ENCODE data around the gene CUX1.
"Not testable (repeated sequence)": the region's sequence is repeated elsewhere in the genome, so short reads cannot be mapped to it uniquely, and the experiment has no call there.

CUX1 gene

GRCh38 chr7:101906291-101907240, 89.1 kb downstream of the CUX1 start:
- FAIRE-seq: no peak
- DNase-seq (ENCODE audit: extremely low spot score, insufficient read length, low read depth): no peak

DNA sequence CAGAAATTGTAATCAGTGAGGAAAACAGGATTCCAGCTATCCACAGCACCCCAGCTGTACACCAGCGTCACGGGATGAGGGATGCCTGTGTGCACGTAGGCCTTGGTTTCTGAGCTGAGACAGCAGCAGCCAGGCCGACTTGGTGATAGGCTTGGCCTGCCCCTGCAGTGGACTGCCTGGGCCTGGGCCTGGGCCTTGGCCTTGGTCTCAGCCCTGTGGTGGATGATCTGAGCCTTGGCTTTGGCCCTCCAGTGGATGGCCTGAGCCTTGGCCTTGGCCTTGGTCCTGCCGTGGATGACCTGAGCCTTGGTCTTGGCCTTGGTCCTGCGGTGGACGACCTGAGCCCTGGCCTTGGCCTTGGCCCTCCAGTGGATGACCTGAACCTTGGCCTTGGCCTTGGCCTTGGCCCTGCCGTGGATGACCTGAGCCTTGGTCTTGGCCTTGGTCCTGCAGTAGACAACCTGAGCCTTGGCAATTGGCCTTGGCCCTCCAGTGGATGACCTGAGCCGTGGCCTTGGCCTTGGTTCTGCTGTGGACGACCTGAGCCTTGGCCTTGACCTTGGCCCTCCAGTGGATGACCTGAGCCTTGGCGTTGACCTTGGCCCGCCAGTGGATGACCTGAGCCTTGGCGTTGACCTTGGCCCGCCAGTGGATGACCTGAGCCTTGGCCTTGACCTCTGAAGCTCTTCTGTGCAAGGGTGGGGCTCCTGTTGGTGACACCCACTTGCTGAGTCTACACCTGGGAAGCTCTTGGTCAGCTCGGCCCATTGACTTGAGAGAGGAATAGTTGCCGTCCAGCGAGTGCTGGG, 93.8 kb downstream of the CUX1 start:
- FAIRE-seq (no peak), DNase-seq (ENCODE audit: extremely low spot score, insufficient read length, low read depth) (no peak)

DNA sequence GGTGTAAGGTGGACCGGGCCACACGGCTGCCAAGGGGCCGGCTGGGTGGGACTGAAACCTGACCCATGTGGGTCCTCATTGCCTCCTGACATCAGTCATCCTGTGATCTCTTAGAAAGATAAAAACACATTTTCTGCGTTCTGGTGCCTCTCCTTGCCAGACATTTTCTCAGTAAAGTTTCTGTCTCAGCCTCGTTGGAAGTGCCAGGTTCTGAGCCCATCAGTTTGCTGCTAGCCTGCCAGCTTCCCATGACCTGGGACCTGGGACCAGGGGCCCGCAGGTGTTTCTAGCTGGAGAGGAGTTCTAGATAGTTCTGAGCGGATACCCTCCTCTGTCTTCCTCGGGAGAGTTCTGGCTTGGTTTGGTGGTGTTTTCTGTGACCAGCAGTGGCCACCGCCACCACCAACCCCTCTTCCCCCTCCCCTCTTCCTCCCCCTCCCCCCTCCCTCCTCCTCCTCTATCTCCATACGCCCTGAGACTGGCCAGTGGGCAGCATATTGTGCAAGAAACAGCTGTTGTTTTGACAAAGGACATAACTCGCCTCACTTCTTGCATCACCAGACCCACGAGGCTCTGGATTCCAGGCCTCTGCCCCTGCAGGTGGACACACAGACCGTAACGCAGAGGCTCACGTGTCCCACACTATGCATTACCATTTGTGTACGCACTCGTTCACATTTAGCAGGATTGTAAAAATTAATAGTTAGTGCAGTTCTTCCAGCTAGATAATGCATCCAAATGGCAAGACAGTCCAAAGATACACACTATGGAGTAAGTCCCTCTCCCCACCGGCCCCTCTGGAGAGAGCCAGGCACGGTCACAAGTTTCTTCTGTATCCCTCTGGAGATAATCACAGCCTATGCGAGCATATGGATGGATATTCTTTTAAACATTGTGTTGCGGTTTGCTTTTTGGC, 94.6 kb downstream of the CUX1 start:
- DNase-seq (ENCODE audit: extremely low spot score, insufficient read length, low read depth) (no peak), FAIRE-seq (no peak)

- DNase-seq (ENCODE audit: extremely low spot score, insufficient read length, low read depth) (no peak), FAIRE-seq (no peak)
These were observed 95.3 kb downstream of the CUX1 start for GRCh38 chr7:101912716-101913110.

DNA sequence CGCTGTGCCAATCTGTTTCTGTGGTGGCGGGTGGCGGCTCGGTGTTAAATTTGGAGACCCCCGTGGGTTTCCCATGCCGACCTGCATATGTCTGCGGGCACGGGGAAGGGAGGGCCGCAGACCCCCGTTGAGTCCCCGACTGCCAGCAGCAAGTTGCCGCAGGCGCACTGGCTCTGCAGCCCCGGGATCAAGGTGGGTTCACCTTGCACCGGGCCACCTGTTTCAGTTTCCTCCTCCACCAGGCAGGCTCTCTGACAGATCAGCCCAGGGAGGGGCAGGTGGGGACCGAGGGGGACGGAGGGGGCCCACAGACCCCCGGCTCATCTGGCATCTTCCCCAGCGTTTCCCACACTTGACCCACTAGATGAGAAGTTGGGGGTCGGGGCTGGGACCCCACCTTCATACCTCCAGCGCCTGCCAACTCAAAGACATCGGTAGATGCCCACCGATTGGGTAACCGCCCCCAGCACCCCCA, 95.9 kb downstream of the CUX1 start:
- FAIRE-seq: no peak
- no peak for DNase-seq (ENCODE audit: extremely low spot score, insufficient read length, low read depth)

DNA sequence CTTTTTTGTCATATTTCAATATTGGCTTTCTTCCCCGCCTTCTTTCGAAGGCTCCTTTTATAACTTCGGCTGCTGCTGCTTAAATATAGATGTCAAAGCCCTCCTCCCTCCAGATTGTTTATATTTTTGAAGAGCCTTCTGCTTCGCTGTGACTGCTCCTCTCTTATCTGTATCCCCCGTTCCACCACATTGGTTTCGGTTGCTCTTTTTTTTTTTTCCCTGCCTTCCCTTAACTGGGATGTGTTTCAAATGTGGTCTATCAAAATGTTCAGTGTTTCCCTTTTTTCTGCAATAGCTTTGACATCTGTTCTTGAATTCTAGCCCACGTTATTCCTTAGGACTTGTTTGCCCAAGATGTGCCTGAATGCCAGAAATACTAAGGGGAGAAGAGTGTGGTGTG, 96.4 kb downstream of the CUX1 start:
- no peak for DNase-seq (ENCODE audit: extremely low spot score, insufficient read length, low read depth)
- FAIRE-seq: no peak

DNA sequence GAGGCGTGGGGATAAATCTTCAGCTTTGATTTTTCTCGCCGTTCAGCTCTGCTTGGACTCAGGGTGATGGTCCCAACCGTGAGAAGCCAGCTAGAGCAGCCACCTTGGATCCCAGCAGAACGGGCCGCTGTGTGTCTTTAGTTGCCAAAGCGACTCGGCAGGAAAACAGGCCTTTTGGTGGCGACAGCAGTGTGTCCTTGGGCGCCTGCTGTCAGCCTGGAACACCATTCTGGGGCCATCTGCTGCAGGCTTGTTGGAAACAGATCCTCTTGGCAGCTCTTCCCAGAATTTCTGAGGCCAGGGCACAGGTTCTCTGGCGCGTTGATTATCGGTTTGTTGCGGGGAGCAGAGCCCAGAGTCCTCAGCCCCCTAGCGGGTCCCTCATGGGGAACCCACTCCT, 97.6 kb downstream of the CUX1 start:
- FAIRE-seq (no peak), DNase-seq (ENCODE audit: extremely low spot score, insufficient read length, low read depth) (no peak)

GRCh38 chr7:101916041-101916800, 98.8 kb downstream of the CUX1 start:
- FAIRE-seq: no peak

GRCh38 chr7:101916876-101917275, 99.5 kb downstream of the CUX1 start:
- DNase-seq (ENCODE audit: extremely low spot score, insufficient read length, low read depth) (no peak), FAIRE-seq (no peak)

More at GRCh38 chr7:101916041-101916800, 98.8 kb downstream of the CUX1 start:
- DNase-seq (ENCODE audit: extremely low spot score, insufficient read length, low read depth): no peak

DNA sequence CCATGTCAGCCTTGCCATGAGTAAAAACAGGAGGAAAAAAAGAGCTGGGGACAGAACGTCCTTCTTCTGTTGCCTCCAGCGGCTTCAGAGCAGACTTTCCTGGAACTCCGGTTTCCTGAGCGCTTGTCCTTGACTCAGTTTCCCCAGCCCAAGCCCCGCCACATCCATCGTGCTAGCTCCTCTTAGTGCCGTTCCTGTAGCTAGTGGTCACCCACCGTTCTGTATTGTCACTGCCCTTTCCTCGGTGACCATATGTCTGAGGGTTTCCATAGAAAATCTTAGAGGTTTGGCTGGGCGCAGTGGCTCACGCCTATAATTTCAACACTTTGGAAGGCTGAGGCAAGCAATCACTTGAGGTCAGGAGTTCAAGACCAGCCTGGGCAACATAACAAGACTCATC, 100.1 kb downstream of the CUX1 start:
- DNase-seq (ENCODE audit: extremely low spot score, insufficient read length, low read depth): no peak
- no peak for FAIRE-seq

- FAIRE-seq: no peak
These were observed 101.0 kb downstream of the CUX1 start for GRCh38 chr7:101918426-101918825.

DNA sequence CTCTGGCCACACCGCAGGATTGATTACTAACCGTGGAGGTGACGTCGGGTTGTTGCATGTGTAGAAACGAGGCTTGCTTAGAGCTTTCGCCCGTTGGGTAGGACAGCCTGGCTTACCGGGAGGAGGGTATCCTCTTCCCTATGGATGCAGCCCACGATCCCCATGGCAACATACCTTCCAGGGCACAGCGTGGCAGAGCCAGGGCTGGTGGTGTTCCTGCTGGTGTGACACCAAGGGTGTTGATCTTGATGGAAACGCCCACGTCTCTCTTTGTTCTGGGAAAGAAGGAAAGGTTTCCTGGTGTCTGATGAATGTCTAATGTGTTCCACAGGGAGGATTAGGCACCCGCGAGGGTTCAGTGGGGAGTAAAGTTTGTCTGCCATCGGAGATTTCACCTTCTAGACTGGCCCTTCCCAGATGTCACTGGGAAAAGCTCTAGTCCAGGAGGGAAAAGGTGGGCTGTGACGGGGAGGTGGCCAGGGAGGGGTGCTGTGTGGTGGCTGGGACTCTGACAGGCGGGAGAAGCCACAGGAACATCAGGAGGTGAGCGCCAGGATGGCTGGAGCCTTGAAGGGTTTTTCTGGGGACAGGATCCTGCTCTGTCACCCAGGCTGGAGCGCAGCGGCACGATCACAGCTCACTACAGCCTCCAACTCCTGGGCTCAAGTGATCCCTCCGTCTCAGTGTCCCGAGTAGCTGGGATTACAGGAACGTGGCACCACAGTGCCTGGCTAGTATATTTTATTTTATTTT, 102.1 kb downstream of the CUX1 start:
- no peak for DNase-seq (ENCODE audit: extremely low spot score, insufficient read length, low read depth)
- FAIRE-seq: no peak

More at GRCh38 chr7:101918426-101918825, 101.0 kb downstream of the CUX1 start:
- DNase-seq (ENCODE audit: extremely low spot score, insufficient read length, low read depth): no peak

DNA sequence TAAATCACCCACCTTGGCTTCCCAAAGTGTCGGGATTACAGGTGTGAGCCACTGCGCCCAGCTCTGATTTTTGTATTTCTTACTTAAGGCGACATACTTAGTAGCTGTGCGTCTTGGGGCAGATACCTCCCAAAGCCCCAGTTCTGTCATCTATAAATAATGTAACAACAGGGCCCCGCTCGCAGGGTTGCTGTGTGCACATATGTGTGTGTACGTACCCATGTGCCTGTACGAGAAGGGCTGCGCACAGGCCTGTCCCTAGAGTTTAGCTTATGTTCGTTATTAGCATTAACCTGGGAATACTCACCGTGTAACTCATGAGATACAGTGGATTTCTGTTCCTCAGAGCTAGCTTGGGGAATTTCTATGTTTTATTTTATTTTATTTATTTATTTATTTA, 103.6 kb downstream of the CUX1 start:
- no peak for DNase-seq (ENCODE audit: extremely low spot score, insufficient read length, low read depth)
- no peak for FAIRE-seq

DNA sequence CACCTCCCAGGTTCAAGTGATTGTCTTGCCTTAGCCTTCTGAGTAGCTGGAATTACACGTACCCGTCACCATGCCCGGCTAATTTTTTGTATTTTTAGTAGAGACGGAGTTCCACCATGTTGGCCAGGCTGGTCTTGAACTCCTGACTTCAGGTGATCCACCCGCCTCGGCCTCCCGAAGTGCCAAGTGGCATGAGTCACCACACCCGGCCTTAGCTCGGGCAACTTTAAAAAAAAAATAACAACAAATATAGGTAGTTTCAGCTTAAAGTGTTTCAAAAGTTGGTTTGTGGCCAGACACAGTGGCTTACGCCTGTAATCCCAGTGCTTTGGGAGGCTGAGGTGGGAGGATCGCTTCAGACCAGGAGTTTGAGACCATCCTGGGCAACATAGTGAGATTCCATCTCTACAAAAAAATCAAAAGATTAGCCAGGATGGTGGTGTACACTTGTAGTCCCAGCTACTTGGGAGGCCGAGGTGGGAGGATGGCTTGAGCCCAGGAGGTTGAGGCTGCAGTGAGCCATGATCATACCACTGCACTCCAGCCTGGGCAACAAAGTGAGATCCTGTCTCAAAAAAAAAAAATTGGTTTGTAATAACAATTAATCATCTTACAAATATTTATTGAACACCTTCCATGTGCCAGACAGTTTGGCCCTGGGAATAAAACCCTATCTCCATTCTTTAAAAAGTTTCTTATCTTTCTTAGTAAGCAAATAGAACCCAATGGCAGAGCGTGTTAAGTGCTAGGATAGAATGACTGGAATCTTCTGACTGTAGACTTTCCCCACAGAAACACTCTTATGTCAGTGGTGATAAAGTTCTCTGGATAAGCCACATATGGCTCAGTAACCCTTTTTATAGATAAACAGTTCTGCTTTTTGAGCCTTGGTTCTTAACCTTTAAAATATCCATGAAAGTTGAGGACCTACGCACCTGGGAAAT, 104.4 kb downstream of the CUX1 start:
- FAIRE-seq; DNase-seq (ENCODE audit: extremely low spot score, insufficient read length, low read depth): not testable (repeated sequence)

- DNase-seq (ENCODE audit: extremely low spot score, insufficient read length, low read depth): no peak
- FAIRE-seq: no peak
These were observed 105.5 kb downstream of the CUX1 start for GRCh38 chr7:101922631-101923601.

DNA sequence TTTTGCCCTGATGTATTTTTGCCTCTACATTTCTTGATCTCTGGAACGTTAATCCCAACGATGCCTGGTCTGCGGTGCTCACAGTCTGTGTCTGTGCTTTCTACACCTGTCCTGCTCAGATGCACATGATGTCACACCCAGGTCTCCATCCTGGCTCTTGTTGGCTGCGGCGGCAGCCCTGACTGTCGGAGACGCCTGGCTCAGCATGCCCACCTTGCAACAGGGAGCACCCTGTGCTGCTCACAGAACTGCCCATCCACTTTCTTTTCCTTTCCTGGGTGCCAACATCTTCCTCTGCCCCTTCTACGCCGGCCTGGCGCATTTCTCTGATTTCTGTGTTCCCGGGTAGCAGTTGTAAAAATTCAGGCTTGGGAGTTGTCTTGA, 106.2 kb downstream of the CUX1 start:
- no peak for FAIRE-seq
- DNase-seq (ENCODE audit: extremely low spot score, insufficient read length, low read depth): no peak

All from GM18507 (cell line).